Ishikawa (cell line): Measurements from ENCODE around the gene FAM149B1.

Experiments
- CEBPB ChIP-seq: IDR thresholded peaks from 2 replicates; pipeline ENCODE4 v1.6.1; 2012
- CREB1 ChIP-seq: IDR thresholded peaks from 2 replicates; pipeline ENCODE4 v1.6.1; 2012; ENCODE audit warnings: low read depth
- EGR1 ChIP-seq: IDR thresholded peaks from 2 replicates; pipeline ENCODE4 v1.6.1; 2012
- EP300 ChIP-seq: IDR thresholded peaks from 2 replicates; pipeline ENCODE4 v1.6.1; 2012; ENCODE audit warnings: borderline replicate concordance
- FOXM1 ChIP-seq: IDR thresholded peaks from 2 replicates; pipeline ENCODE4 v1.6.1; 2012; ENCODE audit warnings: low read depth, borderline replicate concordance
- NFIC ChIP-seq: IDR thresholded peaks from 2 replicates; pipeline ENCODE4 v1.6.1; 2012
- RAD21 ChIP-seq: IDR thresholded peaks from 2 replicates; pipeline ENCODE4 v1.6.1; 2012; ENCODE audit warnings: low read depth
- TAF1 ChIP-seq: IDR thresholded peaks from 2 replicates; pipeline ENCODE4 v1.6.1; 2012; ENCODE audit warnings: low read depth, mild to moderate bottlenecking
- TCF12 ChIP-seq: IDR thresholded peaks from 2 replicates; pipeline ENCODE4 v1.6.1; 2012; ENCODE audit warnings: low read depth
- TEAD4 ChIP-seq: IDR thresholded peaks from 2 replicates; pipeline ENCODE4 v1.6.1; 2012
- USF1 ChIP-seq: IDR thresholded peaks from 2 replicates; pipeline ENCODE4 v1.6.1; 2012
- YY1 ChIP-seq: IDR thresholded peaks from 2 replicates; pipeline ENCODE4 v1.6.1; 2012; ENCODE audit warnings: low read depth
- ZBTB7A ChIP-seq: IDR thresholded peaks from 2 replicates; pipeline ENCODE4 v1.6.1; 2012; ENCODE audit warnings: low read depth
- TF ChIP-seq, protein P1 (sequence below): IDR thresholded peaks from 2 replicates; pipeline ENCODE4 v1.6.1; 2012
- TF ChIP-seq, protein P2 (sequence below): IDR thresholded peaks from 2 replicates; pipeline ENCODE4 v1.6.1; 2012; ENCODE audit warnings: low read depth, mild to moderate bottlenecking

The FAM149B1 gene

GRCh38 chr10:73166972-73167371 lies 947 bp upstream of the FAM149B1 start:
- TF ChIP-seq RAD21 = no peak
- TF ChIP-seq TCF12 = no peak

DNA sequence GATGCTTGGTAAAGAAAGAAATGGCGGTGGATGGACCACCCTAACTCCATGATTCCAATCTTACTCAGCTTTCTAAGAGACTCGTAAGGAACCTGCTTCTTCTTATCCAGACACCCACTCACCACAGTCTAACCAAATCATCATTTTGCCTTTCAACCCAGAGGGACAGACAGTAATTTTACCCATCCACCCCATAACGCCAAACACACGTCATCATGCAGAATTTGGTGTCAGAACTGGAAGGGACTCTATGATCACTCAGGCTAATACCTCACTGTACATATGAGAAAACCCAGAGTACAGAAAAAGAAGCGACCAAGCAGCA lies 499 bp upstream of the FAM149B1 start:
- TF ChIP-seq, protein P1, sequence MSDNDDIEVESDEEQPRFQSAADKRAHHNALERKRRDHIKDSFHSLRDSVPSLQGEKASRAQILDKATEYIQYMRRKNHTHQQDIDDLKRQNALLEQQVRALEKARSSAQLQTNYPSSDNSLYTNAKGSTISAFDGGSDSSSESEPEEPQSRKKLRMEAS = no peak
- TF ChIP-seq FOXM1 (no peak), EGR1 (no peak), TEAD4 (no peak), RAD21 (no peak), ZBTB7A (no peak), CEBPB (no peak)
- TF ChIP-seq, protein P2, sequence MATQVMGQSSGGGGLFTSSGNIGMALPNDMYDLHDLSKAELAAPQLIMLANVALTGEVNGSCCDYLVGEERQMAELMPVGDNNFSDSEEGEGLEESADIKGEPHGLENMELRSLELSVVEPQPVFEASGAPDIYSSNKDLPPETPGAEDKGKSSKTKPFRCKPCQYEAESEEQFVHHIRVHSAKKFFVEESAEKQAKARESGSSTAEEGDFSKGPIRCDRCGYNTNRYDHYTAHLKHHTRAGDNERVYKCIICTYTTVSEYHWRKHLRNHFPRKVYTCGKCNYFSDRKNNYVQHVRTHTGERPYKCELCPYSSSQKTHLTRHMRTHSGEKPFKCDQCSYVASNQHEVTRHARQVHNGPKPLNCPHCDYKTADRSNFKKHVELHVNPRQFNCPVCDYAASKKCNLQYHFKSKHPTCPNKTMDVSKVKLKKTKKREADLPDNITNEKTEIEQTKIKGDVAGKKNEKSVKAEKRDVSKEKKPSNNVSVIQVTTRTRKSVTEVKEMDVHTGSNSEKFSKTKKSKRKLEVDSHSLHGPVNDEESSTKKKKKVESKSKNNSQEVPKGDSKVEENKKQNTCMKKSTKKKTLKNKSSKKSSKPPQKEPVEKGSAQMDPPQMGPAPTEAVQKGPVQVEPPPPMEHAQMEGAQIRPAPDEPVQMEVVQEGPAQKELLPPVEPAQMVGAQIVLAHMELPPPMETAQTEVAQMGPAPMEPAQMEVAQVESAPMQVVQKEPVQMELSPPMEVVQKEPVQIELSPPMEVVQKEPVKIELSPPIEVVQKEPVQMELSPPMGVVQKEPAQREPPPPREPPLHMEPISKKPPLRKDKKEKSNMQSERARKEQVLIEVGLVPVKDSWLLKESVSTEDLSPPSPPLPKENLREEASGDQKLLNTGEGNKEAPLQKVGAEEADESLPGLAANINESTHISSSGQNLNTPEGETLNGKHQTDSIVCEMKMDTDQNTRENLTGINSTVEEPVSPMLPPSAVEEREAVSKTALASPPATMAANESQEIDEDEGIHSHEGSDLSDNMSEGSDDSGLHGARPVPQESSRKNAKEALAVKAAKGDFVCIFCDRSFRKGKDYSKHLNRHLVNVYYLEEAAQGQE = no peak

DNA sequence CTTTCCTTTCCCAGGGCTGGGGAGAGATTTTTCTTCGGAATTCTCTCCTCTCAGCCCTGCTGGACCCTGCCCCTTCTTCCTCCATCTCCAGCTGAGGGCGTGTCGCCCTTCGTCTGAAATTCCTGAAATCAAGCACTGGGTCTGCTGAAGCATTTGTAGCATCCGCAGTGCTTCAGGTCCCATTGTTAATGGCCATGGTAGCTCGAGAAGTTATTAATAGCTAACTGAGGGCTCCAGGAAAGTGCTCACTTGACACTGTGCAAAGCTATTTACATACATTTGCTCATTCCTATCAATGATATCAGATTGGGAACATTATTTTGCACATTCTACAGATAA lies 515 bp downstream of the FAM149B1 start:
- TF ChIP-seq ZBTB7A = no peak
- TF ChIP-seq YY1 = no peak
- no peak for TF ChIP-seq CEBPB
- no peak for TF ChIP-seq FOXM1

DNA sequence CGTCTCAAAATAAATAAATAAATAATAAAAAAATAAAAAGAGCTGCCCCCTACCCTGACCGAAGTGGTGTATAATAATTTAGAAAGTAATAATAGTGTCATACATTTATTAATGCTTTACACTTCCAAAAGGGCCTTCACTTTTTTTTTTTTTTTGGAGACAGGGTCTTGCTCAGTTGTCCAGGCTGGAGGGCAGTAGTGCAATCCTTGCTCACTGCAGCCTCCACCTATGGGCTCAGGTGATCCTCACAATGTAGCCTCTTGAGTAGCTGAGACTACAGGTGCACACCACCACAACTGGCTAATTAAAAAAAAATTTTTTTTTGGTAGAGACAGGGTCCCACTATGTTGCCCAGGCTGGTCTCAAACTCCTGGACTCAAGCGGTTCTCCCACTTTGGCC lies 1.4 kb downstream of the FAM149B1 start:
- TF ChIP-seq EP300 (no peak), RAD21 (no peak), TEAD4 (no peak), YY1 (no peak), NFIC (no peak), TCF12 (no peak), CREB1 (no peak), TAF1 (no peak), ZBTB7A (no peak), FOXM1 (no peak), CEBPB (no peak), USF1 (no peak), EGR1 (no peak)
- TF ChIP-seq, protein P1 = no peak
- TF ChIP-seq, protein P2 = no peak

DNA sequence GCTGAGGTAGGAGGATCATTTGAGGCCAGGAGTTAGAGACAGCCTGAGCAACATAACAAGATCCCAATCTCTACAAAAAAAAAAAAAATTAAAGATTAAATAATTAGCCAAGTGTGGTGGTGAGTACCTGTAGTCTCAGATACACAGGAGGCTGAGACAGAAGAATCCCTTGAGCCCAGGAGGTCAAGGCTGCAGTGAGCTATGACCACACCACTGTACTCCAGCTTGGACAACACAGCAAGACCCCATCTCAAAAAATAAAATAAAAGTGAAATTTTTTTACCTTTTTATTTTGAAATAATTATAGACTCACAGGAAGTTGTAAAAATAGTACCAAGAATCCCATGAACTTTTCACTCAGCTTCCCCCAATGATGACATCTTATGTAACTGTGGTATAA lies 4.9 kb downstream of the FAM149B1 start:
- TF ChIP-seq EP300 (no peak), EGR1 (no peak), CEBPB (no peak), CREB1 (no peak), TEAD4 (no peak), ZBTB7A (no peak), USF1 (no peak), NFIC (no peak), TAF1 (no peak), TCF12 (no peak), YY1 (no peak), RAD21 (no peak), FOXM1 (no peak)
- TF ChIP-seq, protein P1 = no peak
- TF ChIP-seq, protein P2 = no peak
